NCI-H1694 (cell line): Measurements from ENCODE around the gene CBX2.

Experiments
- DNase-seq: peaks from one replicate; lab custom pipeline; 2025; lab: John Stamatoyannopoulos, UW

CBX2 gene

DNA sequence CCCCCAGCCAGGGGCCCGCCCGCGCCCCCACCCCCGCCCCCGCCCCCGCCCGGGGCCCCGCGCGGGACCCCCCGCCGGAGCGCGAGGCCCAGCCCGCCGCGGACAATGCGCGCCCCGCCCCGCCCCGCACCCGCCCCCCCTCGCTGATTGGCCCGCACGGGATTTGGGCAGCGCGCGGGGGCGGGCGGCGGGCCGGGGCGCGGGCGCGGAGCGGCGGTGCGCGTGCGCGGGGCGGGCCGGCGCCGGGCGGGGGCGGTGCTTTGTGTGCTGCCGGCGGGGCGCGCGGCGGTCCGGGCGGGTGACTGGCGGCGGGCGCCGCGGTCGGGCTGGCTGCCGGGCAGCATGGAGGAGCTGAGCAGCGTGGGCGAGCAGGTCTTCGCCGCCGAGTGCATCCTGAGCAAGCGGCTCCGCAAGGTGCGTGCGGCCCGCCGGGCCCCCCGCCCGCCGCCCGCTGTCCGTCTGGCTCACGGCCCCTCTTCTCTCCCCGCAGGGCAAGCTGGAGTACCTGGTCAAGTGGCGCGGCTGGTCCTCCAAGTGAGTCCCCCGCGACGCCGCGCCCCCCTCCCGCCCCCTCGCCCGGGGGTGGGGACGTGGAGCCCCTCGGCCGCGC is at the start of gene CBX2:
Gene CBX2, plus strand, starts transcription at position 255 of the 610 bp plus-strand sequence. Its CDS starts 88 bp downstream, at position 343.
- DNase-seq: no peak

DNA sequence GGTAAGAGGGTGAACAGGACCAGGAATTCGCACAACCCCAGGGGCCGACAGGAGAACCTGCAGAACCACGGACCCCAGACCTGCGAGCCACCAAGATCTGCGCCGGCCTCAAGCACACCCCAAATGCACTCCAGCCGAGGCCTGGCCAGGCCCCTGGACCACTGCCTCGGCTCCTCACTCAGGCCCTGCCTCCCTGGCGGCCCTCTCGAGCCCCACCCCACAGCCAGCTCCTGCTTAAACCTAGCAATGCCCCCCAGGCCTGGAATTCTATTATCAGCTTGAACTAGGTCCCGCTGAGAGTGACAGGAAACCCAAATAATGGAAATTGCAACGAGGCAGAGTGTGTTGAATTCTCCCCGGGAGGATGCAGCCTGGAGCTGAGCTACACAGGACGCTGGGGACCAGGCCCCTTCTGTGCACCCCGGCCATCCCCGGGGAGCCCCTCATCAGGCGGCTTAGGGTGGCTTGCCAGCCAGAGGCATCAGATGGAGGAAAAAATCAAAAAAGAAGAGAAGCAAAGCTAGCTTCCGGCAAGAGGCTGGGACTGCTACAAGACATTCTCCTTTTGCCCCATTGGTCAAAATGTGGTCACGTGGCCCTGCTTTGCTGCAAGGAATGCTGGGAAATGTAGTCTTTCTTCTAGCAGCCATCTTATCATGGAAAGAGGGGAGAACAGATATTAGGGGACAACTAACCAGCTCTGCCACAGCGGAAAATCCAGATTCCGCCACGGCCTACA is 49.6 kb upstream of the CBX2 start:
- DNase-seq: peak; percentile 92

DNA sequence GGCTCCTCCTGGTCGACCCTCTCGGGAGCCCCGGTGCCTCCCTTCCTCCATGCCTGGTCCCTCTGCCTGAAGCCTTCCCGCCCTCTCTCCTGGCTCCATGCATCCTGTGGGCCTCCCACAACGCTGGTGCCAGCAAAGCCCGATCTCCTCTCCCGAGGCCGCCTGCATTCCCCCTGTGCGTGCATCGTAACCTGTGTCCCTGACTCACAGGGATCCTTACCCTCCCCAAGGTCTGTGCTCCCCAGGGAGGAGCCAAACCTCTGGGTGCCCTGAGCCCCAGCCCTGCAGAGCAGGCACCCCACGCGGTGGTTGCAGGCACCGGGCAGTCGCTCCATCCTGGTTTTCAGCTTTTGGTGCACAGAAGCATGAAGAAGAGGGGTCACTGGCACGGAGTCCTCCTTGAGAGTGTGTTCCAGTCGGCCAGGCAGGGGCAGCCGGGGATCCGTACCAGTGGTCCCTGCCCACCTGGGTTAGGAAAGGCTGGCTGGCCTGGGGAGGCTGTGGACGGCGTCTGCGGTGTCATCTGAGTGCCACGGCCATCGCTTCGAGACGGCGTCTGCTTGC is 49.0 kb upstream of the CBX2 start:
- DNase-seq: no peak

DNA sequence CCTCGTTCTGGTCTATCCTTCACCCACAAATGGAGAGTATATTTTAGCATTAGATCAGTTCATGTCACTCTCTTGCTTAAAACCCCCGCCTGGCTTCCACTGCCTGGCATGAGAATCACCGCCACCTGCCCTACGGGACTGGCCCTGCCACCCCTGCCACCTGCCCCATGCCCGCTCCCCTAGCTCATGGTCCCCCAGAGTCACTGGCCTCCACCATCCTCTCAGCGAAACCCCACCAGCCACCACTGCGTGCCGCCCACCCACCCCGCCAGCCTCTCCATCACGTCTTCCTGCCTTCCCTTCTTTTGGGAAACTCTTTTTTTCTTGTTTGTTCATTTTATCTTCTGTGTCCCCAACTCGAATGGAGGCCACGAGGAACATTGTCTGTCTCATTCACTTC is 48.2 kb upstream of the CBX2 start:
- no peak for DNase-seq

DNA sequence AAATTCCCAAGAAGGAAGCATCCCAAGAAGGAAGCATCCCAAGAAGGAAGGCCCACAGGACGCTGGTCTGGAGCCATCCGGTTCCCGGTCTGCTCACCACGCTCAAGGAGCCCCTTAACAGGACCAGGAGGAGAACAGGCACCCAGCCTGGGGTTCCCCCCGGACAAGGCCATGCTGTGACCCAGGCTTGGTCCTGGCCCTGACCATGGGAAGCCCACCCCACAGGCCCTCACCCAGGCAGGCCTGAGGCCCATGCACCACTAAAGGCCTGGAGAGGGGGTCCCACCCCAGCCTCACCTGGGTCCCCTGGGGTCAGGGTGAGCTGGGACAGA is 47.5 kb upstream of the CBX2 start:
- no peak for DNase-seq

DNA sequence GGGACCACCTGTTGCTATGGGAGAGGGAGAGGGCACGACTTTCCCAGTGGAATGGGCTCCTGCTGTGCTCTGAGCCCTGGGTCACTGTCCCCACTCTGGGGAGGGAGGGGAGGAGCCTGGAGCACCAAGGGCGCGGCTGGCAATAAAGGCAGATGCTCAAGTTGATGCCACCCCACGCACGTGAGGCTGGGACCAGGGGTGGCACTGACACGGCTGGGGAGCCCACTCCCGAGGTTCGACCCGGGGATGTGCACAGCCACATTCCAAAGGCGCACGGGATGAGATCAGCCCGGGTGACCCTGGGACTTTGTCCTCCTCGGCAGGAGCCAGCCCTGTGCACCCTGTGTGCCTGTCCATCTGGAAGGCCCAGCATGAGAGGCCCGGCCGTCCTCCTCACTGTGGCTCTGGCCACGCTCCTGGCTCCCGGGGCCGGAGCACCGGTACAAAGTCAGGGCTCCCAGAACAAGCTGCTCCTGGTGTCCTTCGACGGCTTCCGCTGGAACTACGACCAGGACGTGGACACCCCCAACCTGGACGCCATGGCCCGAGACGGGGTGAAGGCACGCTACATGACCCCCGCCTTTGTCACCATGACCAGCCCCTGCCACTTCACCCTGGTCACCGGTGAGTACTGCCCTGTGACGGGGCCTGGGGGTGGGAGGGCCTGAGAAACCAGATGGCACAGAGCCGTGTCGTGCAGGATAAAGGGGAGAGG is 47.0 kb upstream of the CBX2 start, which contains the start of gene ENPP7:
Gene ENPP7, plus strand, starts transcription at position 175 of the 715 bp plus-strand sequence. Its CDS starts 197 bp downstream, at position 372.
- DNase-seq: no peak

DNA sequence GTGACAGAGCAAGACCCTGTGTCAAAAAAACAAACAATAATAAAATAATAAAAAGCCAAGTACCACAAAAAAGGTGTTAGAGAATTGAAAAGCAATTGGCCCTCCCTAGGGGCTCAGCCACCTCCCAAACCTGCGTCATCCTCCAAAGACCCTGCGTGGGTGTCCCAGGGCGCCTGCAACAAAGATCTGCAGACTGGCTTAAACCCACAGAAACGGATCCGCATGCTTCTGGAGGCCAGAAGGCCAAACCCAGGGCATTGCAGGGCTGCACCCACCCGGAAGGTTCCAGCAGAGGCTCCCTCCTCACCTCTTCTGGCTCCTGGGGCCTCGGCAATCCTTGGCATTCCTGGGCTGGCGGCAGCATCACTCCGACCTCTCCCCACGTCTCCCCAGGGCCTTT is 45.7 kb upstream of the CBX2 start:
- DNase-seq: no peak

DNA sequence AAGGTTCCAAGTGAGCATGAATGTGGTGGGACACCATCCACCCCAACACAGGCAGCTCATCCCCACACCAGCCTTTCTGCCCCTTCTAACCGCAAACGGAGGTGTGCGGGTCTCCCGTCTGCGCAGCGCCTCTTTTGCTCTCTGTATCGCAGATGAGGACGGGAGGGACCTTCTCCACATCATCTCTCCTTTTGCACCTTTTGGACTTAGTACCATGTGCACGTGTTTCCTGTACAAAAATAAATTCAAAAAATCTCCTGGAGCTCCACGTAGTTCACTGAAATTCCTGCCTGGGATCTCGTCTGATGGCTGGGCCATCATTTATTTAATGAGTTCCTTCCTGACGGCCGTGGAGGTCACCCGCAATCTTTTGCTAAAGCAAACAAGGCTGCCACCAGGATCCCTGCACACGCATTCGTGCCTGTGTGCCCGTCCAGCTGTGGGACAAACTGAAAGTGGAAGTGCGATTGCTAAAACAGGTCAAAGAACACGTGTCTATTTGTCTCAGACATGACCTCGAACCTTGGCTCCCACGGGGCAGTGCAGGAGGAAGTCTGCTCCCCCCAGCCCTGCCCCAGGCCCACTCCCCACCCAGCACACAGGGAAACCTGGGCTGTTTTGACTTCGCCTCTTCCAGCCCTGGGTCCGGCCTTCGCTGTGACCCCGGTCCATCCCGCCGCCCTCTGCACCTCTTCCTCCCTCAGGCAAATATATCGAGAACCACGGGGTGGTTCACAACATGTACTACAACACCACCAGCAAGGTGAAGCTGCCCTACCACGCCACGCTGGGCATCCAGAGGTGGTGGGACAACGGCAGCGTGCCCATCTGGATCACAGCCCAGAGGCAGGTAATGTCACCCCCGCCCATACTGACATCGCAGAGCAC is 44.9 kb upstream of the CBX2 start:
- no peak for DNase-seq

DNA sequence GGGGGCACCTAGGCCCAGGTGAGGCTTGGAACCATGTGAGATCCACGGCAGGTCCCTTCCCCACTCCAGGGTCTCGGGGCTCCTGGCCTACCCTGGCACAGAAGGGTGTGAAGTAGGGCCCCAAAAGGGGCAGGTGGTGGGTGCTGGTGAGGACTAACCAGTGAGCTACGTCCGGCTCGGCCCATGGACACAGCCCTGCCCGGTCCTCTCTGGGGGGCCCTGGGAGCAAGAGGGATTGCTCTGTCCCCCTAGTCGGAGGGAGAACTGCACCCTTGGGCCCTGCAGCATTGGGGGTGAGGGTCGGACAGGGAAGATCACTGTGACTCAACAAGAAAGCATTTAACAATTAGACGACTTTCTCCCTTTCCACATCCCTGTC is 44.3 kb upstream of the CBX2 start:
- DNase-seq: no peak

DNA sequence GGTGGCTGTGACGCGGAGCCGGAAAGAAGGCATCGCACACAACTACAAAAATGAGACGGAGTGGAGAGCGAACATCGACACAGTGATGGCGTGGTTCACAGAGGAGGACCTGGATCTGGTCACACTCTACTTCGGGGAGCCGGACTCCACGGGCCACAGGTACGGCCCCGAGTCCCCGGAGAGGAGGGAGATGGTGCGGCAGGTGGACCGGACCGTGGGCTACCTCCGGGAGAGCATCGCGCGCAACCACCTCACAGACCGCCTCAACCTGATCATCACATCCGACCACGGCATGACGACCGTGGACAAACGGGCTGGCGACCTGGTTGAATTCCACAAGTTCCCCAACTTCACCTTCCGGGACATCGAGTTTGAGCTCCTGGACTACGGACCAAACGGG is 42.9 kb upstream of the CBX2 start:
- DNase-seq: no peak

DNA sequence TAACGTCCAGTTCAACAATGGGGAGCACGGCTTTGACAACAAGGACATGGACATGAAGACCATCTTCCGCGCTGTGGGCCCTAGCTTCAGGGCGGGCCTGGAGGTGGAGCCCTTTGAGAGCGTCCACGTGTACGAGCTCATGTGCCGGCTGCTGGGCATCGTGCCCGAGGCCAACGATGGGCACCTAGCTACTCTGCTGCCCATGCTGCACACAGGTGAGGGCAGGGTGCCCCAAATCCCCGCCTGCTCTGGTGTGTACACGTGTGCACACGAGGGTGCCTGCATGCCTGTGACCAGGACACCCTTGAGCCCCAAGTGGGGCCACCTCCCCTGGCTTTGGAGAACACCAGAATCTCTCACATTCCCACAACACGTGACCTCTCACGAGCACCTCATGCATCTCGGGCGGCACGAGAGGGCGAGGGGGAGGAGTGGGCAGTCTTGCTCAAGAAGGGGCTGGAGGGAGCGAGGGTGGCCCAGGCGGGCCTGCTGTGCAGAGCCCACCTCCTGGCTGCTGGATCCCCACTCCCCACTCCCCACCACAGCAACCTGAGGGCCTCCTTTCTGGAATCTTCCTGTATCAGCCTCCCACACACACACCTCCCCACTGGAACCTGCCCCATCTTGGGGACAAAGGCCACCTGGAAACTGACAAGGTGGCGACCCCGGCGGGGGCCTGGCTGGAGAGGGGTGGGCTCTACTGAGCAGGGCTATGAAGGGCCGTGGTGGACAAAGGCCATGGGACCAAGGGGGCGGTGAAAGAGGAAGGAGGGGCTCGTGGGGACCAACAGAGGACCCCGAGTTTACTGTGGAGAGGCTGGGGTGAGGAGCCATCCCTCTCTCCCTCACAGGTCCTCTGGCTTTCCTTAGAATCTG is 40.7 kb upstream of the CBX2 start:
- DNase-seq: no peak

DNA sequence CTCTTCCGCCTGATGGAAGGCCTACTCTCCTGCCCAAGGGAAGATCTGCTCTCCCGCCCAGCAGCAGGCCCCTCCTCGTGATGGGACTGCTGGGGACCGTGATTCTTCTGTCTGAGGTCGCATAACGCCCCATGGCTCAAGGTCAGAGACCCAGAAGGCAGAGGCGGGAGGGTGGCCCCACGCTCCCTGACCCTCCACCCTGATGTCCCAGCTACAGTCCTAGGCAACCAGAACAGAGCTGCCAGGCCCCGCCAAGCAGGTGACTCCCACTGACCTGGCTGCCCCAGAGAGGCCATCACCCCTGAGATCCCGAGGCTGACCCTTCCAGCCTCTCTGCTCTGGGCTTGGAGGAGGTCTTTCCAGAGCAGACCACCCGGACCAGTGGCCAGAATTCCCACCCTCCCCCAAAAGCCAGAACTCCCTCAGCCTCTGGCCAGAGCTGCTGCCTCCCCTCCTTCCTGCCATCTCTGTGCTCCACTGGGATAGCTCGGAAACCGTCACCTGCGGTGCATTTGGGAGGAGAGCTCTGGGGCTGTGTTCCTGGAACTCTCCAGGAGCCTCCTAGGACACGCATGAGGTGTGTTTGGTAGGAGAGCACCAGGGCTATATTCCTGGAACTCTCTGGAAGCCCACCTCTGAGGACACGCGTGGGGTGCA is 39.9 kb upstream of the CBX2 start:
- DNase-seq: no peak

DNA sequence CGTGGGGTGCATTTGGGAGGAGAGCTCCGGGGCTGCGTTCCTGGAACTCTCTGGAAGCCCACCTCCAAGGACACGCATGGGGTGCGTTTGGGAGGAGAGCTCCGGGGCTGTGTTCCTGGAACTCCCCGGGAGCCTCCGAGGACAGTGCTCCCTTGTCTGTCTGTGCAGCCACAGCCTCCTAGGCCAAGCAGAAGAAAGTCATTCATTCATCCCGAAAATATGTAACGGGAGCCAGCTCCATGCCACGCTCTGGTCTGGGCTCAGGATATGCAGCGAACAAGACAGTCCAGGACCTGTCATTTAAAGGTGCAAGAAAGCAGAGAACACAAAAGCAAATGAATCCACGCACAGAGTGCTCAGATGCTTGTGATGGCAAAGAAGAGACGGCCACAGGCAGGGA is 39.3 kb upstream of the CBX2 start:
- DNase-seq: no peak

DNA sequence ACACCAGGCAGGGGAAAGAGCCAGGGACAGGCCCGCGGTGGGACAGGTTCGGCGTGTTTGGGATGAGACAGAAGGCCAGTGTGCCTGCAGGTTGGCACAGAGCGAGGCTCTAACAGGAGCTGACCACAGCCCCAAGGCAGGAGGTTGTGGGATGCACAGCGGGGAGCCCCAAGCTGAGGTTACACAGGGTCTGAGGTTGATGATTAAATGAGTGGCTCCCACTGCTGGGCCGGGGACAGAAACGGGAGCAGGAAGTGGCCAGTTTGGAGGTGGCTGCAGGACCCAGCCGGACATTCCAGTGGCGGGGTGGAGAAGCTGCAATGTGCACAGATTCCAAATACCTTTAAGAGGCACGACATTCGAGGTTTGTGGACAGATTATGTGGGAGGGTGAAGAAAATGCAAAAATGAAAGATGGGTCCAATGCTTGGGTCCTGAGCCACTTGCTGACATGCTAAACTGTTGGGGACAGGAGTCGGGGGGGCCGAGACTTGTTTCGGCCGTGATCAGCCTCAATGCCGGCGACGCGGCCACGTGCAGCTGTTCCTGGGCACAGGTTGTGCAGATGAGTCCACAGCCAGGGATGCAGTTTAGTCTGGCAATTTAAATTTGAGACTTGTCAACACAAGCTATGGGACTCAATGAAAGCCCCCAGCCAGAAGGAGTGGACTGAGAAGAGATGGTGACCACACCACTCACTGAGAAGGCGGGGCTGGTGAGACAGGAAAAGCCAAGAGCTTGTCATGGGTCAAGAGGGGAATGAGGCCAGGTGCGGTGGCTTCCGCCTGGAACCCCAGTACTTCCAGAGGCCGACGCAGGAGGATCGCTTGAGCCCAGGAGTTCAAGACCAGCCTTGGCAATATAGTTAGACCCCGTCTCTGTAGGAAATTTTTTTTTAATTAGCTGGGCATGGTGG is 38.5 kb upstream of the CBX2 start:
- no peak for DNase-seq

DNA sequence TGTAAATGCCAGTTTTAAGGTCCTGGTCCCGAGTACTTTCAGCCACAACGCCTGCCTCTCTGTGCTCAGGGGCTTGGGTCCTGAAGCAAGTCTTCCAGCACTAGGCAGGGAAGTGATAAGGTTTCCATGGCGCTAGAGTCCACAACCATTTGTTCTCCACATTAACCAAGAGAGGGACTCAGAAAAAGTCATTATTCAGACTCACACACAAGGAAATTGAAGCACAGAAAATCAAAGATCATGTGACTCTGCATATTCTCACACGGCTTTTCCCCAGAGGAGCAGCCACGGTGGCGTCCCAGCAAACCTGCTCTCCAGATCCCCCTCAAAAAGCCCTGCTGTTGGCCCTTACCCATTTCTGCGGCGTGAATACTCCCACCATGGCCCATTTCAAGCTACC is 37.5 kb upstream of the CBX2 start:
- no peak for DNase-seq

DNA sequence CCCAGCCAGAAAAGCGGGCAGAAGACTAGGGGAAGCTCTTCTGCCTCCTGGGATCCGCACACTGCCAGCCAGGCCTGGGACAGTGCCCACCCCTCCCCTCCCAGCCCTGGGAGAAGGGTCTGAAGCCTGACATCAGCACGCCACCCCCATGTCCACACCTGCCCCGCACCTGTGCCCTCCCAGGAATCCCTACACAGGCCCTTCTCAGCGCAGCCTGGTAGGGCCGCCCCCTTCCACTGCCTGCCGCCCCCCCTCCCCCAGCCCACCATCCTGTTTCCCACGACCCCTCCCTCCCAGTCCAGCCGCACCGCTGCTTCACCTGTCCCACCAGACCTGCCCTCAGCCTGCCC is 36.6 kb upstream of the CBX2 start:
- no peak for DNase-seq

DNA sequence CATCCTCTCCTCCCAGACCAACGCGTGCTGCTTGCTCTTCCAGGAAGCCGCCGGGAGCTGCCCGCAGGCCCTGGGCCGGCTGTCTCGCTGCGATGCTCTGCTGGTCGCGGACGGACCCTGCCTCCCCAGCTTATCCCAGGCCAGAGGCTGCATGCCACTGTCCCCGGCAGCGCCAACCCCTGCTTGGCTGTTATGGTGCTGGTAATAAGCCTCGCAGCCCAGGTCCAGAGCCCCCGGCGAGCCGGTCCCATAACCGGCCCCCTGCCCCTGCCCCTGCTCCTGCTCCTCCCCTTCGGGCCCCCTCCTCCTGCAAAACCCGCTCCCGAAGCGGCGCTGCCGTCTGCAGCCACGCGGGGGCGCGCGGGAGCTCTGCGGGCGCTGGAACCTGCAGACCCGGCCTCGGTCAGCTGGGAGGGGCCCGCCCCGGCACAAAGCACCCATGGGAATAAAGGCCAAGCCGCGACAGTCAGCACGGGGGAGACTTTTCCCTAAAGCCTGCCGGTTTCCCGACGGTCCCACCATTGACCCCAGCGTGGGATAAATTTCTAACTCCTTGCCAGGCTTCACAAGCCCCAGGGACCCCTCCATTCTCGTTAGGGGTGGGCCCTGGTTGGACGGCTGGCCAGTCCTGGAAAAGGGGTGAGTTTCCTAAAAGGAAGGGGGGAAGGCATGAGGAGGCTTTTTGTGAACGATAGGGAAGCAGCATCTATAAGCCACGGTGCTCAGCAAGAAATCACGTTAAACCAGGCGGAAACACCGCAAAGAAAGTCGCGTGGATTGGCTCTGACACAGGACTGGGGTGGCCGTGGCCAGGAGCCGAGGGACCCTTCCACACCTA is 36.0 kb upstream of the CBX2 start:
- peak; percentile 42 for DNase-seq

DNA sequence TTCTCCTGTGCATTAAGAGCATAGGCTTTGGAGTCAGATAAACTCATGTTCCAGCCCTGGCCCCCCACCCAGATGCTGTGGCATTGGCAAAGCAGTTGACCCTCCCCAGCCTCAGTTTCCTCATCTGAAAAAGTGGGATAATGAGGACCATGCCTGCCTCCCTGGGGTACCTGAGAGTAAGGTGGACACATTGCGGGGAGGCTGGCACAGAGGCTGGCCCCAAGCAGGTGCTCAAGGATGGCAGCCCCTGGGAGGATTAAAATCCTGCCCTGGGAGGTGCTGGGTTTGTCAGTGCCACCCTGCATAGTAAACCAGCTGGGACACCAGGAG is 35.4 kb upstream of the CBX2 start:
- no peak for DNase-seq
